HCEC 1CT (cell line): ENCODE data around the gene ENC1.
"Not testable (repeated sequence)": the region's sequence is repeated elsewhere in the genome, so short reads cannot be mapped to it uniquely, and the experiment has no call there.

Experiments
- DNase-seq: peaks from one replicate; pipeline ENCODE4 v3.0.0-alpha.2; 2017

Gene ENC1, protein sequence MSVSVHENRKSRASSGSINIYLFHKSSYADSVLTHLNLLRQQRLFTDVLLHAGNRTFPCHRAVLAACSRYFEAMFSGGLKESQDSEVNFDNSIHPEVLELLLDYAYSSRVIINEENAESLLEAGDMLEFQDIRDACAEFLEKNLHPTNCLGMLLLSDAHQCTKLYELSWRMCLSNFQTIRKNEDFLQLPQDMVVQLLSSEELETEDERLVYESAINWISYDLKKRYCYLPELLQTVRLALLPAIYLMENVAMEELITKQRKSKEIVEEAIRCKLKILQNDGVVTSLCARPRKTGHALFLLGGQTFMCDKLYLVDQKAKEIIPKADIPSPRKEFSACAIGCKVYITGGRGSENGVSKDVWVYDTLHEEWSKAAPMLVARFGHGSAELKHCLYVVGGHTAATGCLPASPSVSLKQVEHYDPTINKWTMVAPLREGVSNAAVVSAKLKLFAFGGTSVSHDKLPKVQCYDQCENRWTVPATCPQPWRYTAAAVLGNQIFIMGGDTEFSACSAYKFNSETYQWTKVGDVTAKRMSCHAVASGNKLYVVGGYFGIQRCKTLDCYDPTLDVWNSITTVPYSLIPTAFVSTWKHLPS

GRCh38 chr5:74640450-74640953 lies at the start of gene ENC1:
TSS of gene ENC1 (minus strand) at chr5:74640728. CDS start at chr5:74636485, 4,243 bp downstream.
- DNase-seq, result peak; percentile 91

DNA sequence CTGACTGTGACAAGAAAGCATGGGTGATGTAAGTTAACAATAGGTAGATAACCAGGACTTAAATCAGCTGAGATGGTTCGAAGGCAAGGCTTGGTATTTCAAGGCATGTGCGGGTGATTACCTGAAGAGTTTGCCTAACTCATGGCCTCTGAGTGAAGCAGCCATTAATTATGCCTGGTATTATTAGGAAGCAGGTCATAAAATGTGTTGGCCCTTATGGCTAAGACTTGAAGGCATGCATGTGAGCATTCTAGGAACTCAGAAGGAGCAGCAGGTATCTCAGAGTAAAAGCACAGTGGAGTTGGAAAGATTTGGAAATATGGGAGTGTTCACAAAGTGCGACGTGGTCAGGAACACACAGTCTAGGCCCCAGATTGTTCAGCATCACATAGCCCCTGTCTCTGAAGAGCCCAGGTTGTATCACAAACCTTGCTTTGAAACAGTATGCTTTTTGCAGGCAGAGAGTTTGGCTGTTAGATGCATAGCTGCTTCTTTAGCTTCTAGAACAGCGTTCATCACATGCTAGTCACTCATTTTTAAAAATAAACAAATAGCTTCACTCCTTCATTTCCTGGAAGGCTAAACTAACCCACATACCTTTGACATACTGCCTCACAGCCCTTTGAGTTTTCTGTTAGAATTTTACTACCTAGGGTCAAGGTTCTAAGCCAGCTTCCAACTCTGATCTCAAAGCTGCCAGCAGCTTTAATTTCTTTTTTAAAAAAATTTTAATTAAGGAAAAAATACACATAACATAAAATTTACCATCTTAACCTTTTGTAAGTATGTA lies 46.6 kb upstream of the ENC1 start:
- peak; percentile 68 for DNase-seq

DNA sequence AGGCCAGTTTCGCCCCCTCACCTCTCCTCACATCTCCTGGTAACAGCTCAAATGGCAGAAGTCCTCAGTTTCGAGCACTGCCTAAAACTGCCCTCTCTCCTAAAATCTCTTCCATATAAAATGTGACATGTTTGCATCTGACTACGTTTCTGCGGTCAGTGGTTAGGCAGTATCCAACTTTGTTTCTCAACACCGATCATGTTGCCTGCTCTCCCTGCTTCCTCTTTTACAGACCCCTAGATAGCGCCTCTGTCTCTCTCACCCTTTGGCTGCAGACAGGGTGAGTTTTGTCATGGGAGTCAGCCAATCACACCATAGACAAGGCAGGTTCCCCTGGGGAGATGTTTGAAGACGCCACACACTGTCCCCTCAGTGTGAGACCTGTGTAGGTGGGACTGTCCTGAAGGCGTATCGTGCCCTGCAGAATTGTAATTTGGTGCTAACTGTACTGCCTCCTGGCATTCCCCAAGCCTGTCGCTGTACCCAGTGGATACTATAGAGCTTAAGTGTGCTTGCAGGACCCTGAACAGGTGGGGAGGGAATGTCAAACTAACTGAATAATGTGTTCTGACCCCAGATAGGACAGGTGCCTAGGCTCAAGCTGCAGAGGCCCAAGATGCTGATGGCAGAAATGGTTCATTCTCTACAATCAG lies 45.6 kb upstream of the ENC1 start:
- peak; percentile 54 for DNase-seq

- peak; percentile 92 for DNase-seq
Observed at GRCh38 chr5:74684900-74685851, 44.6 kb upstream of the ENC1 start, which contains the start of gene HEXB. TSS of gene HEXB (plus strand) at chr5:74685233. CDS start at chr5:74685261, 28 bp downstream.

GRCh38 chr5:74679966-74680365 lies 39.4 kb upstream of the ENC1 start:
- peak; percentile 59 for DNase-seq

- DNase-seq, result not testable (repeated sequence)
Observed at GRCh38 chr5:74679300-74679699, 38.8 kb upstream of the ENC1 start.

- not testable (repeated sequence) for DNase-seq
Observed at GRCh38 chr5:74678123-74678522, 37.6 kb upstream of the ENC1 start.

GRCh38 chr5:74676466-74676865 lies 35.9 kb upstream of the ENC1 start:
- DNase-seq, result not testable (repeated sequence)

- DNase-seq, result peak; percentile 69
Observed at GRCh38 chr5:74673011-74673790, 32.7 kb upstream of the ENC1 start.

GRCh38 chr5:74672215-74672877 lies 31.8 kb upstream of the ENC1 start:
- DNase-seq, result no peak

GRCh38 chr5:74670396-74671038 lies 30.0 kb upstream of the ENC1 start:
- no peak for DNase-seq

DNA sequence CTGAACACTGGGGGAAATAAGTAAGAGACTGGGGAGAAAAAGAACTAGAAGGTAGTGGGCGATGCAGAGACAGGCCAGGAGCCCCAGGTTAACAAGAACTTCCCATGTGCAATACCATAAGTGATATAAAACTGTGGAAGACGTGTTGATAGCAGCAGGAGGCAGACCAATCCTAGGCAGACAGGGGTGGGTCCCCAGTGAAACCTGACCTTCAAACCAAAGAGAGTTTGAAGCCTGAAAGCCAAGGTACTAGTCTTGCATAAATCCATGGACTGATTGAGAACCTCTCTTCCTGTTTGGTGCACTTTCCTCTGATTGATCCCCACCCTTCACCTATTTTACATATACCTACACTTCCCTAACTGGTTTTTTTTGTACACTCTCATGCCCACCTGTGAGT lies 29.3 kb upstream of the ENC1 start:
- no peak for DNase-seq

GRCh38 chr5:74667396-74667795 lies 26.9 kb upstream of the ENC1 start:
- DNase-seq, result peak; percentile 59

DNA sequence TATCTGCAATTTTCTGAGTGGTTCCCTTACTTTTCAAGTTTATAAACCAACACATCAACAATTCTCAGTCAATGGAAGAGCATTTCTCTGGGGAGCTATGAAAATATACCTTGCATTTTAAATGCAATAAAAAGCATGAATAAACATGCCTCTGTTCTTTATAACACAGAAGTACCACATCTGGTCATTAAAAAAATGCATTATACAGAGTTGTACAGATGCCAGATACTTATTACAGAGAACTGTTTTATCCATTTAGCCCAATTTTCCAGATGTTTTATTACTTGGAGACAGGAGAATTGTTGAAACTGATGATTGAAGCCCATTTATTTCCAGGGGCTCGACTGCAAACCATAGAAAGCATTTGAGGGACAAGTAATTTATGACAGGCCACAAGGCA lies 25.3 kb upstream of the ENC1 start:
- no peak for DNase-seq

GRCh38 chr5:74665273-74665672 lies 24.7 kb upstream of the ENC1 start:
- DNase-seq, result no peak

GRCh38 chr5:74664551-74664950 lies 24.0 kb upstream of the ENC1 start:
- no peak for DNase-seq

- no peak for DNase-seq
Observed at GRCh38 chr5:74660873-74661272, 20.3 kb upstream of the ENC1 start.

DNA sequence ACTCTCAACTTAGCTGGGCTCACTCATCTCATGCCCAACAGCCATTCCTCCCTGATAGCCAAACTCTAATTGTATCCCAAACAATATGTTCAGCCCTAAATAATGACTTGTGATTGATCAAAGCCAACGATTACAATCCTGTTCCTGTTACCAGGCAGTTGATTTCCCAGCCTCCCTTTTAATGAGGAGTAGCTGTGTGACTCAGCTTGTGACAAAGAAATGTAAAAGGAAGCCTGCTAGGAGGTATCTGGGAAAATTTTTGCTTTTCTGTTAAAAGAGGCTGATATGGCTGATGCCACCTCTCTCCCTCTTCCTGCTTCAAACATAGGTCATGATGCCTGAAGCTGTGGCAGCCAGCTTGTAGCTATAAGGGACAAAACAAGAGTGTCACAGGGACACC lies 19.6 kb upstream of the ENC1 start:
- DNase-seq, result no peak

- no peak for DNase-seq
Observed at GRCh38 chr5:74659172-74659571, 18.6 kb upstream of the ENC1 start.

GRCh38 chr5:74657165-74657564 lies 16.6 kb upstream of the ENC1 start:
- DNase-seq, result no peak
